Keratinocyte (primary cell): ENCODE results near the gene TXNL4A. TPM values are rescaled to one million over a fixed set of nuclear protein-coding genes. Genes with fewer than 3 reads are reported as not detected.

ENCODE experiments used
- DNase-seq: peaks from one replicate; pipeline ENCODE4 v3.0.0-alpha.2; 2011; ENCODE audit warnings: low read depth, missing footprints, low spot score
- FAIRE-seq: peaks from 2 replicates; lab custom pipeline; 2011; peaks lifted over from hg19 to GRCh38; lab: Jason Lieb, UNC
- H2AFZ ChIP-seq: 2 replicates; pipeline ENCODE4 v1.6.0; 2012; ENCODE audit warnings: low read length, control low read depth, inconsistent platforms; ENCODE audit not compliant: control insufficient read depth
- H3K27ac ChIP-seq: 2 replicates; pipeline ENCODE4 v1.5.1; 2011; ENCODE audit warnings: low read length; ENCODE audit not compliant: control insufficient read depth, insufficient read depth
- H3K27me3 ChIP-seq: 3 replicates; pipeline ENCODE4 v1.6.0; 2011; ENCODE audit warnings: low read length; ENCODE audit not compliant: control insufficient read depth, insufficient read depth; ENCODE audit errors: extremely low read depth
- H3K36me3 ChIP-seq, 2 experiments: 2 replicates in 1 of 2; 3 replicates in 1 of 2; pipeline ENCODE4 v1.5.1; 2011; ENCODE audit warnings: low read length in 2 of 2, mild to moderate bottlenecking in 1 of 2; ENCODE audit not compliant: control insufficient read depth in 2 of 2, insufficient read depth in 2 of 2; ENCODE audit errors: extremely low read depth in 1 of 2
- H3K4me1 ChIP-seq: 3 replicates; pipeline ENCODE4 v1.5.1; 2011; ENCODE audit warnings: low read length; ENCODE audit not compliant: control insufficient read depth, insufficient read depth; ENCODE audit errors: extremely low read depth
- H3K4me2 ChIP-seq: 3 replicates; pipeline ENCODE4 v1.6.0; 2011; ENCODE audit warnings: low read depth, low read length; ENCODE audit not compliant: control insufficient read depth, insufficient read depth; ENCODE audit errors: extremely low read depth
- H3K4me3 ChIP-seq, 3 experiments: fragments of 200-600 bp in 1 of 3; sonication (generic) in 1 of 3; 2 replicates in 2 of 3; 3 replicates in 1 of 3; pipeline ENCODE4 v1.5.1; 2011 to 2016; ENCODE audit warnings: low read length in 3 of 3, mild to moderate bottlenecking in 3 of 3, control low read depth in 2 of 3, inconsistent platforms in 1 of 3, low read depth in 1 of 3, mixed read lengths in 1 of 3, mixed run types in 1 of 3, moderate library complexity in 1 of 3; ENCODE audit not compliant: control insufficient read depth in 2 of 3, insufficient read depth in 2 of 3; ENCODE audit errors: extremely low read depth in 1 of 3
- H3K79me2 ChIP-seq: 2 replicates; pipeline ENCODE4 v1.6.0; 2012; ENCODE audit warnings: low read length; ENCODE audit not compliant: control insufficient read depth, insufficient read depth
- H3K9ac ChIP-seq: 3 replicates; pipeline ENCODE4 v1.6.0; 2011; ENCODE audit warnings: low read length; ENCODE audit not compliant: control insufficient read depth, insufficient read depth; ENCODE audit errors: extremely low read depth
- H3K9me1 ChIP-seq: 3 replicates; pipeline ENCODE4 v1.6.0; 2011; ENCODE audit warnings: low read length; ENCODE audit not compliant: control insufficient read depth, insufficient read depth; ENCODE audit errors: extremely low read depth
- H3K9me3 ChIP-seq: 2 replicates; pipeline ENCODE4 v1.5.1; 2012; ENCODE audit warnings: low read depth, low read length; ENCODE audit not compliant: control insufficient read depth
- H4K20me1 ChIP-seq: 3 replicates; pipeline ENCODE4 v1.6.0; 2011; ENCODE audit warnings: low read length; ENCODE audit not compliant: control insufficient read depth, insufficient read depth; ENCODE audit errors: extremely low read depth
- EZH2 ChIP-seq: IDR thresholded peaks from one replicate; pipeline ENCODE4 v1.6.1; 2012; ENCODE audit warnings: inconsistent platforms, mild to moderate bottlenecking, low read length, moderate library complexity
- dilution Hi-C: fragments of 300-500 bp; cut with MboI; formaldehyde crosslinking; loops from one replicate; pipeline ENCODE4 v1.7.0; 2020; ENCODE audit warnings: low sequenced_read_pairs; ENCODE audit not compliant: extremely low pct_ligation_motif_present
- polyA plus RNA-seq, 5 experiments: library from polyadenylated mRNA; depleted of rRNA in 3 of 5; stranded (reverse) in 3 of 5; stranded (forward) in 1 of 5; unstranded in 1 of 5; fragments of >200 nt; gene quantifications; 1 replicate in 1 of 5; 2 replicates in 3 of 5; 3 replicates in 1 of 5; pipeline versions ENCODE4 v1.2.1 to v1.2.3, GENCODE V29; 2011 to 2012; ENCODE audit warnings: missing spikeins in 2 of 5, low read depth in 1 of 5, low replicate concordance in 1 of 5
- TF ChIP-seq, protein P1 (sequence below), 3 experiments: IDR thresholded peaks in 1 of 3; conservative IDR thresholded peaks in 1 of 3; optimal IDR thresholded peaks in 1 of 3; 2 replicates in 2 of 3; 3 replicates in 1 of 3; pipeline versions ENCODE3 to v1.5.1; 2011; ENCODE audit warnings: low read length in 3 of 3, mild to moderate bottlenecking in 3 of 3, moderate library complexity in 2 of 3, control low read depth in 1 of 3, inconsistent platforms in 1 of 3; ENCODE audit not compliant: insufficient read depth in 2 of 3; ENCODE audit errors: extremely low read depth in 1 of 3

Gene TXNL4A
- polyA plus RNA-seq, 1 donor (not counting 4 experiments of a cell fraction or from before 2014, with no cell fraction given): 142 TPM

DNA sequence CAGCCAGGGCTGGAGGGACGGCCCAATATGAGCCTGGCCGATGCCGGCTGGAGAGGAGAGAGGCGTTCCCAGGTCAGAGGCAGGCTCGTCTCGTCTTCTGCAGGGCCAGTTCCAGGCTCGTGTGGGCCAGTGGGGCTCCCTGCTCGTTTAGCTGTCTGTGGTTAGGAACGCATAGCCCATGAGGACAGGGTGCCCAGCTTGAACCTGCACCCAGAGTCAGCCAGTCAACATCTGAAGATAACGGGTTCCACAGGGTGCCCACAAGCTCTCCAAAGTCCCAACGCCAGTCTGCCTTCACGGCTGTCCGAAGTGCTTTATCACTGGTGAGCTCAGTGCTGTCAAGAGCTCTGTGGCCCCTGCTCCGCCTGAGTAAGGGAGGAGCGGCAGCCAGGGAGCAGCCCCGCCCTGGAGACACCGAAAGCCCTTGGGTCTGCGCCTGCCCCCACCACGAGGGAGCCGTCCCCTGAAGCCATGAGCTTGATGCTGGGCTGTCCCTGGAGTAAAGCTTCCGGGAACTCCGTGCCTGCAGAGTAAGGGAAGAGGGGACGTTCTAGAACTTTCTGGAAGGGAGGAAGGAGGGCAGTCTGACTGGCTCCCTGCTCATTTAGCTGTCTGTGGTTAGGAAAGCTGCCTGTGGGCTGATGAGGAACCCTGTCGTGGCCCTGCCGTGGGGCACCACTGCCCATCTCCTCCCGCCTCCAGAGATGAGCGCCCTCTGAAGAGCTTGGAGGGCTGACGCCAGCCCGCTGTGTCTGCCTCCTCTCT, 26.7 kb downstream of the TXNL4A start:
- peak overlapping the region; percentile 53 for H3K9ac ChIP-seq
- H3K9me1 ChIP-seq: no peaks in the 10 kb centered on the region
- FAIRE-seq (peak; percentile 41), DNase-seq (no peak)
- H3K4me3 ChIP-seq: peak overlapping the region in 2 of 3 experiments; percentile 25 to 26
- H4K20me1 ChIP-seq: no peaks in the 10 kb centered on the region
- TF ChIP-seq EZH2: no peak
- TF ChIP-seq, protein P1, sequence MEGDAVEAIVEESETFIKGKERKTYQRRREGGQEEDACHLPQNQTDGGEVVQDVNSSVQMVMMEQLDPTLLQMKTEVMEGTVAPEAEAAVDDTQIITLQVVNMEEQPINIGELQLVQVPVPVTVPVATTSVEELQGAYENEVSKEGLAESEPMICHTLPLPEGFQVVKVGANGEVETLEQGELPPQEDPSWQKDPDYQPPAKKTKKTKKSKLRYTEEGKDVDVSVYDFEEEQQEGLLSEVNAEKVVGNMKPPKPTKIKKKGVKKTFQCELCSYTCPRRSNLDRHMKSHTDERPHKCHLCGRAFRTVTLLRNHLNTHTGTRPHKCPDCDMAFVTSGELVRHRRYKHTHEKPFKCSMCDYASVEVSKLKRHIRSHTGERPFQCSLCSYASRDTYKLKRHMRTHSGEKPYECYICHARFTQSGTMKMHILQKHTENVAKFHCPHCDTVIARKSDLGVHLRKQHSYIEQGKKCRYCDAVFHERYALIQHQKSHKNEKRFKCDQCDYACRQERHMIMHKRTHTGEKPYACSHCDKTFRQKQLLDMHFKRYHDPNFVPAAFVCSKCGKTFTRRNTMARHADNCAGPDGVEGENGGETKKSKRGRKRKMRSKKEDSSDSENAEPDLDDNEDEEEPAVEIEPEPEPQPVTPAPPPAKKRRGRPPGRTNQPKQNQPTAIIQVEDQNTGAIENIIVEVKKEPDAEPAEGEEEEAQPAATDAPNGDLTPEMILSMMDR (optimal IDR thresholded peaks at IDR 0.05 in 1 of 3, IDR thresholded peaks at IDR 0.05 in 1 of 3, conservative IDR thresholded peaks at IDR 0.05 in 1 of 3; ENCODE audit: extremely low read depth in 1 of 3, insufficient read depth in 2 of 3, low read length in 3 of 3): peak in 1 of 3 experiments; percentile 13
- peak overlapping the region; percentile 53 for H3K27ac ChIP-seq
- dilution Hi-C loops: no loop called here
- peak overlapping the region; percentile 76 for H3K4me2 ChIP-seq
- peaks cover 7% of the 10 kb centered on the region for H3K79me2 ChIP-seq
- H2AFZ ChIP-seq: peak overlapping the region; percentile 88
- H3K36me3 ChIP-seq: peaks cover 0 to 3% of the 10 kb centered on the region in 2 experiments
- H3K9me3 ChIP-seq: no peaks in the 10 kb centered on the region
- H3K4me1 ChIP-seq: peaks cover 41% of the 10 kb centered on the region
- H3K27me3 ChIP-seq: no peaks in the 10 kb centered on the region

DNA sequence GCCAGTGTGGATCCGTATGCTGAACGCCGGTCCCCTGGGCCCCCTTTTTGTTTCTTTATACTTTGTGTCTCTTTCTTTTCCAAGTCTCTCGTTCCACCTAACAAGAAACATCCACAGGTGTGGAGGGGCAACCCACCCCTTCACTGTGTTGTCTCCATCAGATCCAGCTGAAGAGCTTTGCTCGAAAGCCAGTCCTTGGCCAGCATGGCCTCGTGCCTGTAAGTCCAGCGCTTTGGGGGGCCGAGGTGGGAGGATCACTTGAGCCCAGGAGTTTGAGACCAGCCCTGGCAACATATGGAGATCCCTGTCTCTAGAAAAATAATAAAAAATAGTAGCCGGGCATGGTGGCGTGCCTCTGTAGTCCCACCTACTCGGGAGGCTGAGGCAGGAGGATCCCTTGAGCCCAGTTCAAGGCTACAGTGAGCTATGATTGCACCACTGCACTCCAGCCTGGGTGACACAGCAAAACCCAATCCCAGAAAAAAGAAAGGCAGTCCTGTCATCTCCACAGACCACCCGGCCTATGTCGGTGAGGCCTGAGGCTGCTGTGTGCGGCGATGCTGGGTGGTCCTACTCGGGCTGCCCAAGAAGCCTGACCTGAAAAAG, 27.3 kb downstream of the TXNL4A start:
- H3K9me1 ChIP-seq: no peaks in the 10 kb centered on the region
- no peaks in the 10 kb centered on the region for H3K27me3 ChIP-seq
- peak overlapping the region; percentile 53 for H3K27ac ChIP-seq
- peaks cover 0 to 3% of the 10 kb centered on the region in 2 experiments for H3K36me3 ChIP-seq
- FAIRE-seq (no peak), DNase-seq (no peak)
- H2AFZ ChIP-seq: no peak overlapping the region
- peaks cover 41% of the 10 kb centered on the region for H3K4me1 ChIP-seq
- no peaks in the 10 kb centered on the region for H4K20me1 ChIP-seq
- H3K4me3 ChIP-seq: no peak overlapping the region
- dilution Hi-C loops: no loop called here
- peak overlapping the region; percentile 64 for H3K4me2 ChIP-seq
- H3K79me2 ChIP-seq: peaks cover 6% of the 10 kb centered on the region
- no peaks in the 10 kb centered on the region for H3K9me3 ChIP-seq
- peak overlapping the region; percentile 65 for H3K9ac ChIP-seq
- TF ChIP-seq EZH2: no peak
- TF ChIP-seq, protein P1 (optimal IDR thresholded peaks at IDR 0.05 in 1 of 3, IDR thresholded peaks at IDR 0.05 in 1 of 3, conservative IDR thresholded peaks at IDR 0.05 in 1 of 3; ENCODE audit: extremely low read depth in 1 of 3, insufficient read depth in 2 of 3, low read length in 3 of 3): no peak
